Adipocyte (in vitro differentiated cells): ENCODE results near the gene KRT81.

ENCODE experiments used
- DNase-seq: peaks from one replicate; pipeline ENCODE4 v3.0.0-alpha.2; 2015; ENCODE audit warnings: low read depth
- H3K27me3 ChIP-seq: replicated peaks from 2 replicates; pipeline ENCODE4 v1.7.0; 2013; ENCODE audit warnings: mild to moderate bottlenecking, low read length, moderate library complexity; ENCODE audit not compliant: control insufficient read depth, insufficient read depth
- H3K36me3 ChIP-seq: 2 replicates; pipeline ENCODE4 v1.7.0; 2013; ENCODE audit warnings: low read length, mild to moderate bottlenecking, moderate library complexity; ENCODE audit not compliant: control insufficient read depth, insufficient read depth, severe bottlenecking
- H3K4me1 ChIP-seq: 2 replicates; pipeline ENCODE4 v1.7.0; 2013; ENCODE audit warnings: mild to moderate bottlenecking, low read length, moderate library complexity; ENCODE audit not compliant: control insufficient read depth, insufficient read depth
- H3K4me3 ChIP-seq: 2 replicates; pipeline ENCODE4 v1.7.0; 2013; ENCODE audit warnings: mild to moderate bottlenecking, low read length, moderate library complexity
- H3K9ac ChIP-seq: 2 replicates; pipeline ENCODE4 v1.7.0; 2013; ENCODE audit warnings: mild to moderate bottlenecking, low read length, moderate library complexity
- H3K9me3 ChIP-seq: 2 replicates; pipeline ENCODE4 v1.7.0; 2013; ENCODE audit warnings: mild to moderate bottlenecking, low read length, moderate library complexity; ENCODE audit not compliant: control insufficient read depth

KRT81 gene

GRCh38 chr12:52279422-52280318, 11.7 kb downstream of the KRT81 start:
- Histone ChIP-seq H3K27me3 (no peaks in the 10 kb centered on the region), H3K4me1 (peaks cover 33% of the 10 kb centered on the region), H3K4me3 (peak overlapping the region; percentile 39), H3K9me3 (no peaks in the 10 kb centered on the region), H3K36me3 (no peaks in the 10 kb centered on the region), H3K9ac (peak overlapping the region; percentile 48)
- peak; percentile 46 for DNase-seq

- peak; percentile 88 for DNase-seq
- Histone ChIP-seq H3K9ac (peak overlapping the region; percentile 61), H3K4me1 (peaks cover 33% of the 10 kb centered on the region), H3K9me3 (no peaks in the 10 kb centered on the region), H3K4me3 (peak overlapping the region; percentile 39), H3K27me3 (peaks cover 3% of the 10 kb centered on the region), H3K36me3 (no peaks in the 10 kb centered on the region)
These were observed 12.5 kb downstream of the KRT81 start for GRCh38 chr12:52278575-52279421.

- no peaks in the 10 kb centered on the region for H3K9me3 ChIP-seq
- no peak overlapping the region for H3K9ac ChIP-seq
- no peaks in the 10 kb centered on the region for H3K36me3 ChIP-seq
- H3K27me3 ChIP-seq: peaks cover 3% of the 10 kb centered on the region
- H3K4me1 ChIP-seq: peaks cover 33% of the 10 kb centered on the region
- H3K4me3 ChIP-seq: no peak overlapping the region
- no peak for DNase-seq
These were observed 13.7 kb downstream of the KRT81 start for GRCh38 chr12:52277486-52278245.

- Histone ChIP-seq H3K36me3 (no peaks in the 10 kb centered on the region), H3K27me3 (peaks cover 3% of the 10 kb centered on the region), H3K9me3 (peaks cover 14% of the 10 kb centered on the region), H3K4me1 (peaks cover 22% of the 10 kb centered on the region), H3K4me3 (no peak overlapping the region), H3K9ac (no peak overlapping the region)
- DNase-seq: no peak
These were observed 15.6 kb downstream of the KRT81 start for GRCh38 chr12:52275686-52276085.

GRCh38 chr12:52274521-52275120, 16.7 kb downstream of the KRT81 start, which contains the start of gene KRT86:
Gene KRT86 (plus strand): TSS chr12:52274645. CDS start chr12:52301917, 27,272 bp downstream.
- Histone ChIP-seq H3K9me3 (peaks cover 14% of the 10 kb centered on the region), H3K4me1 (peaks cover 11% of the 10 kb centered on the region), H3K27me3 (peaks cover 3% of the 10 kb centered on the region), H3K36me3 (no peaks in the 10 kb centered on the region), H3K4me3 (no peak within 1 kb of the TSS), H3K9ac (no peak within 1 kb of the TSS)
- no peak for DNase-seq

- no peak overlapping the region for H3K4me3 ChIP-seq
- peaks cover 14% of the 10 kb centered on the region for H3K9me3 ChIP-seq
- peaks cover 3% of the 10 kb centered on the region for H3K27me3 ChIP-seq
- DNase-seq: peak; percentile 36
- H3K4me1 ChIP-seq: no peaks in the 10 kb centered on the region
- H3K9ac ChIP-seq: no peak overlapping the region
- H3K36me3 ChIP-seq: no peaks in the 10 kb centered on the region
These were observed 20.2 kb downstream of the KRT81 start for GRCh38 chr12:52271158-52271557.

- H3K9me3 ChIP-seq: peaks cover 14% of the 10 kb centered on the region
- DNase-seq: no peak
These were observed 20.7 kb downstream of the KRT81 start for GRCh38 chr12:52270541-52271070.

GRCh38 chr12:52268212-52268611, 23.1 kb downstream of the KRT81 start:
- DNase-seq: no peak
- Histone ChIP-seq H3K9me3 (peaks cover 14% of the 10 kb centered on the region), H3K4me3 (no peak overlapping the region), H3K36me3 (no peaks in the 10 kb centered on the region), H3K27me3 (peaks cover 11% of the 10 kb centered on the region), H3K4me1 (peaks cover 5% of the 10 kb centered on the region), H3K9ac (no peak overlapping the region)

More at GRCh38 chr12:52270541-52271070, 20.7 kb downstream of the KRT81 start:
- H3K4me3 ChIP-seq: no peak overlapping the region
- H3K4me1 ChIP-seq: peaks cover 1% of the 10 kb centered on the region
- H3K9ac ChIP-seq: no peak overlapping the region
- no peaks in the 10 kb centered on the region for H3K36me3 ChIP-seq
- H3K27me3 ChIP-seq: peaks cover 3% of the 10 kb centered on the region

- Histone ChIP-seq H3K4me3 (no peak overlapping the region), H3K27me3 (peaks cover 15% of the 10 kb centered on the region), H3K9me3 (peaks cover 14% of the 10 kb centered on the region), H3K36me3 (no peaks in the 10 kb centered on the region), H3K4me1 (peaks cover 5% of the 10 kb centered on the region), H3K9ac (no peak overlapping the region)
- no peak for DNase-seq
These were observed 23.6 kb downstream of the KRT81 start for GRCh38 chr12:52267699-52268098.

GRCh38 chr12:52267266-52267665, 24.1 kb downstream of the KRT81 start:
- peaks cover 14% of the 10 kb centered on the region for H3K9me3 ChIP-seq
- H3K27me3 ChIP-seq: peaks cover 20% of the 10 kb centered on the region
- H3K9ac ChIP-seq: no peak overlapping the region

More at GRCh38 chr12:52267266-52267665, 24.1 kb downstream of the KRT81 start:
- Histone ChIP-seq H3K4me3 (no peak overlapping the region), H3K36me3 (no peaks in the 10 kb centered on the region), H3K4me1 (peaks cover 5% of the 10 kb centered on the region)
- DNase-seq: no peak
